Left ventricle myocardium inferior (tissue), 1 donor: ENCODE measurements around the gene RNU6-1. TPM values are rescaled to one million over a fixed set of nuclear protein-coding genes. Genes with fewer than 3 reads are reported as not detected.

Experiments
- DNase-seq: peaks from one replicate; pipeline ENCODE4 v3.0.0-alpha.2; 2020
- H3K27ac ChIP-seq: fragments of 200-600 bp; replicated peaks from 2 replicates; pipeline ENCODE4 v1.8.0; 2021
- H3K27me3 ChIP-seq: fragments of 200-600 bp; 2 replicates; pipeline ENCODE4 v1.8.0; 2021; ENCODE audit warnings: low read depth
- H3K36me3 ChIP-seq: fragments of 200-600 bp; 2 replicates; pipeline ENCODE4 v1.8.0; 2021
- H3K4me1 ChIP-seq: fragments of 200-600 bp; 2 replicates; pipeline ENCODE4 v1.8.0; 2021
- H3K4me3 ChIP-seq: fragments of 200-600 bp; 2 replicates; pipeline ENCODE4 v1.8.0; 2021; ENCODE audit warnings: mild to moderate bottlenecking, moderate library complexity
- H3K9me3 ChIP-seq: fragments of 200-600 bp; replicated peaks from 2 replicates; pipeline ENCODE4 v1.8.0; 2021
- CTCF ChIP-seq: fragments of 200-600 bp; IDR thresholded peaks from 2 replicates; pipeline ENCODE4 v1.8.0; 2021; ENCODE audit warnings: antibody characterized with exemption, mild to moderate bottlenecking, borderline replicate concordance
- intact Hi-C: fragments of 100-400 bp; cut with micrococcal nuclease; formaldehyde crosslinking; loops from one replicate; pipeline ENCODE4 v1.11.0; 2022
- total RNA-seq: library from RNA; stranded (reverse); fragmentation: NEBNext Ultra II Directional; extraction: Animal tissue kit (Norgen Biotek cat#: 25700); gene quantifications from one replicate; pipeline ENCODE4 v1.2.1, GENCODE V29; 2021
- donor health status: DM: no; HTN: yes; CAD: no; lungs with severe emphysema.

The RNU6-1 gene
- total RNA-seq, 1 donor from 2014 or later: not detected

GRCh38 chr15:67792250-67792942 is 47.4 kb downstream of the RNU6-1 start:
- DNase-seq: no peak
- intact Hi-C loops: no loop called here
- no peaks in the 10 kb centered on the region for H3K27me3 ChIP-seq
- H3K27ac ChIP-seq: no peak overlapping the region
- H3K36me3 ChIP-seq: peaks cover 10% of the 10 kb centered on the region
- peaks cover 16% of the 10 kb centered on the region for H3K4me1 ChIP-seq
- no peak for TF ChIP-seq CTCF
- H3K4me3 ChIP-seq: no peak overlapping the region
- peaks cover 17% of the 10 kb centered on the region for H3K9me3 ChIP-seq

- no peaks in the 10 kb centered on the region for H3K4me1 ChIP-seq
- no peaks in the 10 kb centered on the region for H3K27me3 ChIP-seq
- H3K27ac ChIP-seq: no peak overlapping the region
- intact Hi-C loops: no loop called here
- H3K4me3 ChIP-seq: no peak overlapping the region
- TF ChIP-seq CTCF: no peak
- peaks cover 10% of the 10 kb centered on the region for H3K36me3 ChIP-seq
- peaks cover 17% of the 10 kb centered on the region for H3K9me3 ChIP-seq
- DNase-seq: no peak
Measured at GRCh38 chr15:67790610-67791319, 49.1 kb downstream of the RNU6-1 start.

Other genes with a start within 250 kb of the RNU6-1 start
- gene SKOR1, start 14.5 kb downstream of the RNU6-1 start, total RNA-seq: 0.22 TPM
- 29.9 TPM for gene PIAS1, start 214.3 kb upstream of the RNU6-1 start, total RNA-seq